ENCODE measurements around the gene LRWD1. TPM values are rescaled to one million over a fixed set of nuclear protein-coding genes. Genes with fewer than 3 reads are reported as not detected.
"Not testable (repeated sequence)": the region's sequence is repeated elsewhere in the genome, so short reads cannot be mapped to it uniquely, and the experiment has no call there.

The LRWD1 gene
- polyA plus RNA-seq, 3 donors: 20.2 to 23.0 (median 22.9) TPM

DNA sequence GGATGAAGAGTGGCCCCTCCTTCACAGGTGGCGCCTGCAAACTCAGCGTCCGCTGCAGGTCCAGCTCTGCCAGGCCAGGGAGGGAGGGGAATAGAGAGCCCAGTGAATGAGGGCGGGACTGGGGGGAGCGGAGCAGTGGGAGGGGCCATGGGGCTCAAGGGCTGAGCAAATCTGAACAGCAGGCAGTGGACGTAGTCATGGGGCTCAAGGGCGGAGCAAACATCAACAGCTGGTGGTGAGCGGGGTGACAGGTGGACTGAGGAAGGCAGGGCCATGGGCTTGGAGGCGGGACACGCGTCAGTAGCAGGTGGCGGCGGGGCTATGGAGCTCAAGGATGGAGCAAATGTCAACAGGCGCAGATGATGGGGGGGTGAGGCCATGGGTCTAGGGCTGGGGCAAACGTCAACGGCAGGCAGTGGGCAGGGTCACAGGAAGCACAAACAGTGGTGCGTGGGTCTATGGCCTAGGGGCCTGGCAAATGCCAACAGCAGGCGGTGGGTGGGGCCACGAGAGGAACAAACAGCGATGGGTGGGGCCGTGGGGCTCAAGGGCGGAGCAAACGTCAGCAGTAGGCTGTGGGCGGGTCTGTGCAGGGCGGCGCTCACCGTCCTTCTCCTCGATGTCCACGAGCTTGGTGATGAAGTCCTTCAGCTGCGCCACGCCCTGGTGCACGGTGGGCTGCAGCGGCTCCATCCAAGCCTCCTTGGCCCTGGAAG lies 28.6 kb downstream of the LRWD1 start:
- DNase-seq: not testable (repeated sequence)

- not testable (repeated sequence) for DNase-seq
Measured at GRCh38 chr7:102494026-102494425, 29.2 kb downstream of the LRWD1 start.

DNA sequence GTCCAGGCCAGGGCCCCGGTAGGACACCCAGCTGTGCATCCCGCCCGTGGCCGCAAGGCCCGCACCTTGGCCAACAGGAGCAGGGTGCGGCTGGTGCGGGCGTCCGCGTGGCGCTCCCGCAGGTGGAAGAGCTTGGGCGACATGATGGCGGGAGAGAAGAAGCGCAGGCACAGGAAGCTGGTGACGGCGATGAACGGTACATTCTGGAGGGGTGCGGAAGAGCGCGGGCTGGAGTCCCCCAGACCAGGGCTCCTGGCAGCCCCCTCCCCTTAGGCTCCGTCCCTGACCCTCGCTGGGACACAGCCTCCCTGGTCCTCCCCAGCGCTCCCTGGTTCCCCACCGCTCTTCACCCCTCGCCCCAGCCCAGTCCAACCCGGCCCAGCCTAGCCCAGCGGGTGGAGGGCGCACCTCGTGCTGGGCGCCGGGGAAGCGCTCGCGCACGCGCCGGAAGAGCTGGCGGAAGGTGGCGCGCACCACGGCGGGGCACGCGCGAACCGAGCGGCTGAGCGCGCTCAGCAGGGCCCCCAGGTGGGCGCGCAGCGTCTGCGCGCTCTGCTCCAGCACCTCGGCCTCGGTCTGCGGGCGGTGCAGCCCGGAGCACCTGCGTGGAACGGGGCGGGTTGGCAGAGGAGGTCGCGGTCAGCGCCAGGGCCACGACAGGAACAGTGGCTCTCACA lies 29.8 kb downstream of the LRWD1 start:
- DNase-seq: not testable (repeated sequence)

- not testable (repeated sequence) for DNase-seq
Measured at GRCh38 chr7:102496861-102497260, 32.1 kb downstream of the LRWD1 start.

DNA sequence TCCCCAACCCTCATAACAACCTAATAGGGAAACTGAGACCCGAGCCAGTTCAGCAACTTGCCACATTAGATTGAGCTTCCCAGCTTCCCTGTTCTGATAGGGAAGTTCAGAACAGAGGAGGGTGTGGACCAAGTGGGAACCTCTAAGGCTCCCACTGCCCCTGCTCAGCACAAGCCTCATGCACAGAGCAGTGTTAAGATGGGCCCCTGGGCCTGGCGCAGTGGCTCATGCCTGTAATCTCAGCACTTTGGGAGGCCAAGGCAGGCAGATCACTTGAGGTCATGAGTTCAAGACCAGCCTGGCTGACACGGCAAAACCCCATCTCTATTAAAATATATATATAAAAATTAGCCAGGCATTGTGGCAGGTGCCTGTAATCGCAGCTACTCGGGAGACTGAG lies 32.5 kb downstream of the LRWD1 start:
- not testable (repeated sequence) for DNase-seq

DNA sequence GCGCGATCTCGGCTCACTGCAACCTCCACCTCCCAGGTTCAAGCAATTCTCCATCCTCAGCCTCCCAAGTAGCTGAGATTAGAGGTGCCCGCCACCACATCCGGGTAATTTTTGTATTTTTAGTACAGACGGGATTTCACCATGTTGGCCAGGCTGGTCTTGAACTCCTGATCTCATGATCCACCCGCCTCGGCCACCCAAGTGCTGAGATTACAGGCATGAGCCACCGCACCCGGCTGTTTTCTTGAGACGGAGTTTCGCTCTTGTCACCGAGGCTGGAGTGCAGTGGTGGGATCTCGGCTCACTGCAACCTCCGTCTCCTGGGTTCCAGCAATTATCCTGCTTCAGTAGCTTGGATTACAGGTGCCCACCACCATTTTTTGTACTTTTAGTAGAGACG lies 33.5 kb downstream of the LRWD1 start:
- DNase-seq: not testable (repeated sequence)

DNA sequence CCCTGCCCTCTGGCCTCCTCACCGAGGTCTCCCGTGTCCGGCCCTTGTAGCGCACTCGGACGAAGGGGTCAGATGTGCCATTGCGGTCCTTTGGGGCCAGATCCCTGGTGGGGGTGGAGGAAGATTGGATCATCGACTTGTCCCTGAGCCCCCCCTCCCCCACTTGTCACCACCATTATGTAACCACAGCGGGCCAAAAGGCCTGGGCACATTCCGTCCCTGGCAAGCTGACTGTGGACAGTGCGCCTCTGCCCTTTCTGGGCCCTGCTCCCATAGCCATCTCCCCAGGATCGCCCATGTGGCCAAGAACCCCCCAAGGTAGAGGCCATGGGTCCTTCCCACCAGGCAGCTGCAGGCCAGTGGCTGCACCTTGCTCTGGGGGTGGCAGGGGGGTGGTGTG lies 38.4 kb downstream of the LRWD1 start:
- not testable (repeated sequence) for DNase-seq

DNA sequence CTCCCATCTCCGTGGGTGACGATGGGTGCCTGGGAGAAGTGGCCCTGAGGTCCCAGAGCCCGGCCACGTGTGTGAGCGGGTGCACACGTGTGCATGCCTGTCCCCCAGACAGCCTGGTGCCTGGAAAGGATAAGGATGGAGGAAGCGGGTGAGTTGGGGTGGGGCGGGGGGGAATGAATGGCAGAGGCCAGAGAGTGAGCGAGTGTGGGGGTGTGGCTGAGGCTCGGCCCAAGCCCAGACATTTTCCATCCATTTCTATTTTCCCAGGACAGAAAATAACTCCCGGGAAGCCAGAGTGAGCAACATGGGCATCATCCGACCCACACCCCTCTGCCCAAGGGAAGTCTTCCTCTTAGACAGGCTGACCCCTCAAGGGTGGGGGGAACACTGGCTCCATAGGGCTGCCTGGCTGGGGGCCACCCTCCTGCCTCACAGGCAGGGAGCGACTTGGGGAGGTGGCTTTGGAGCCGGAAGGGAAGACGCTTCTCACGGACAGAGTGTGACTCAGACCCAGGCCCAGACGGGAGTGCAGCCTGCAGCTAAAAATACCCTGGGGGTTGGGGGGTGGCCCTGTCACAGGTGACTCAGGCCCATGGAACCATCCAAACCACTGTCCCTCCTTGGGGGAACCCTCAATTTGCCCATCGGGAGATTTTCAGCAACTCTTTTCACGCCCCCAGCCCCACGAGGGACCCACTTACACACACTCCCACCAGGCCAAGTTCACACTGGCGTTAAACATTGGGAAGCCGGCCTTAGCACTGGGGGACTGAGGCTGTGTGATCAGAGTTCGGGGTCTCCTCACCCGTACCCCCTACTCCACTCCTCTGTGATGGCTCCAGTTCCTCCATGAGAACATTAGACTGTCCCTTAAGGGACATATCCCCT lies 40.8 kb downstream of the LRWD1 start:
- DNase-seq: not testable (repeated sequence)

GRCh38 chr7:102507410-102508088 lies 42.8 kb downstream of the LRWD1 start:
- not testable (repeated sequence) for DNase-seq

DNA sequence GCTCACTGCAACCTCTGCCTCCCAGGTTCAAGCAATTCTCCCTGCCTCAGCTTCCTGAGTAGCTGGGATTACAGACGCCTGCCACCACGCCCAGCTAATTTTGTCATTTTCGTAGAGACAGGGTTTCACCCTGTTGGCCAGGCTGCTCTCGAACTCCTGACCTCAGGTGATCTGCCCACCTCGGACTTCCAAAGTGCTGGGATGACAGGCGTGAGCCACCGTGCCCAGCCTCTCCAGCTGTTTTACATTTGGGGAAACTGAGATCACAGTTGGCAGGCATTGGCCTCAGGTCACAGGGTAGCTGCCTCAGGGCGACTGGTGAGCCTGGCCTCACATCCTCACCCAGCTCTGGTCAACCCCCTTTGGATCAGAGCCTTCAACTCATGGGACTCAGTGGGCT lies 45.8 kb downstream of the LRWD1 start:
- DNase-seq: not testable (repeated sequence)

- not testable (repeated sequence) for DNase-seq
Measured at GRCh38 chr7:102511860-102512522, 47.2 kb downstream of the LRWD1 start.

DNA sequence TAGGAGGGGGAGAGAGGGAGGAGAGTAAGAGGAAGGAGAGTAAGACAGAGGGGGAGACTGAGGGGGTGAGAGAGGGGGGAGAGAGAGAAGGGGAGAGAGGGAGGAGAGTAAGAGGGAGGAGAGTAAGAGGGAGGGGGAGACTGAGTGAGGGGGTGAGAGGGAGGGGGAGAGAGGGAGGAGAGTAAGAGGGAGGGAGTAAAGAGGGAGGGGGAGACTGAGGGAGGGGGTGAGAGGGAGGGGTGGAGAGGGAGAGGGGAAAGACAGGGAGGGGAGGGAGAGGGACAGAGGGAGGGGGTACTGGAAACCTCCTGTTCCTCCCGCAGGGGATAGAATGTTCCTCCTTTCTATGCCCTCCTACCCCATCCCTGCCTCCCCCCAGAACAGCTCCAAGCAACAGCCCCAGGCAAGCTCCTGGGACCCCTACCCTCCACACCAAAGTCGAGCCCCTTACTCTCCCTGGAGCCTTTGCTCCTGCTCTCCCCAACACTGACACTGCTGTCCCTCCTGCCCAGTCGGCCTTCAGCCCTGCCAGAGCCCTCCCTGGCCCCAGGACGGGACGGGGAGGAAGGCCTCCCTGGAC lies 47.9 kb downstream of the LRWD1 start:
- DNase-seq: peak; percentile 93

DNA sequence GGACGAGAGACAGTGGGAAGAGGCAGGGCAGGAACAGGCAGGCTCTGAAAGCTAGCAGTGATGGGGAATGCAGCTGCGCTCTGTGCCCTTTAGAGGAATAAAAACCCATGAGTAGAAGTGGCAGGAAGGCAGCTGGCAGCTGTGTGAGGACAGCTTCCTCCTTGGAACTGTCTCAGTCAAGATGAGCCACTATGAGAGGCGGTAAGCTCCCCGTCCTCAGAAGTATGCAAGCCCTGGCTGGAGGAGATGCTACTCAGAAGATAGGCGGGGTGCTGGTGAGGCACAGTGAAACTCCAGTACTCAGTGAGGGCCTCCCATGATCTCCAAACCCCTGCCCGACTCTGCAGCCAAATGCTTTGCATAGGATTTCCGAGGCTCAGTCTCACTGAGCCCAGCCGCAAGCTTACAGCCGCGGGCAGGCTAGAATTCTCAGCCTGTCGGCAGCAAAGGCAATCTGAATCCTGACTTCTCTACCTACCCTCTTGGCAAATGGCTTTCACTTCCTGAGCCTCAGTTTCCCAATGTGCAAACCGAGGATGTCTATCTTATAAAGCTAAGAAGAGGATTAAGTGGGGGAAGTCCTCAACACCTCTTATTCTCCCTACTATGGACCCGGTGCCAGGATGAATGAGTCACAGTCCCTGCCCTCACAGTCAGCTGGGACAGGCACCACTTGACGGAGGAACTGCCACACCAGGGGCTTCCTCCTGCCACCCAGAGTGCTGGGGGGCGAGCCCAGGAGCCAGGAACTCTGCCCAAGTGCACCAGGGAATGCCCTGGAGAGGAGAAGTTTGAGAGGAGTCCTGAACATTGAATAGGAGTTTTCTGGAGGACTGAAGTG lies 50.3 kb downstream of the LRWD1 start:
- DNase-seq: not testable (repeated sequence)

- DNase-seq: not testable (repeated sequence)
Measured at GRCh38 chr7:102515889-102516288, 51.1 kb downstream of the LRWD1 start.

- DNase-seq: not testable (repeated sequence)
Measured at GRCh38 chr7:102516951-102517350, 52.2 kb downstream of the LRWD1 start.

DNA sequence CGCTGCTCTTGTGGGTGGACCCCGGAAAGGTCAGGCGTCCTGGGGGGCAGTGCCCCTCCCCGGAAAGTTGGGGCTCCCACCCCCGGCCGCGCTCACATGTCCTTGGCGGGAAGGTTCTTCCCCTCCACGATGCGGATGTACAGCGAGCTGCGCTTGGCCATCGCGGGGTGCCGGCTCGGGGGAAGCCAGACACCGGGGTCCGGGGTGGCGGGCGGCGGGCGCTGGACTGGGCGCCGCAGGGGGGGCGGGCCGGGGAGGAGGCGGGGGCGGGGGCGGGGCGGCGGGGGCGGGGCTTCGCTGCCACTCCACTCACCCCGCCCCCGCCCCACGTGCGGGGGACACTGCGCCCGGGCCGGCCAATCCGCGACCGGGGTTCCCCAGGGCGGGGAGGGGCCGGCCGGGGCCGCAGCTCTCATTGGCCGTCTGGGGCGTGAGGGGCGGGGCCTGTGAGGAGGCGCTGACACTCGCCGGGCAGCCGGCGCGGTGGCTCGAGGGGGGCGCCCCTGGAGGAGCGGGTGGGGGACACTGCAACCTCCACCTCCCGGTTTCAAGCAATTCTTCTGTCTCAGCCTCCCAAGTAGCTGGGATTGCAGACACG lies 52.9 kb downstream of the LRWD1 start, which contains the start of gene RASA4B:
Gene RASA4B (minus strand): TSS at position 228 of the 598 bp plus-strand sequence. CDS start 67 bp downstream, at position 161.
- DNase-seq: not testable (repeated sequence)

DNA sequence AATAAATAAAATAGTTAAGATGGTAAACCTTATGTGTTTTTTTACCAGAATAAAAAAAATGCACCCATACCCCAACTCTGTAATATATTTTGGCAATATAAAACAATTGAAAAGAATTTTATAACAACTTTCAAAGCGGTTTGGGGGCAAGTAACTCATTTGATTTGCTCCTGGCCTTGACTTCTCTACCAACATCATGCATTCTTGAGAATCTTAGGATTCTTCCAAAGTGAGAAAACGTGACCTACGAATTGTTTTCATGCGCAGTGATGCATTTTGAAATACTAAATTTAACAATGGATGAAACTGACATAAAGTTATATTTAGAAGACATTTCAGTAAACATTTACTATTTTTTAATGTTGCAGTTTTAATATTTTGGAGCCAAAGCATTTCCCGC lies 56.0 kb downstream of the LRWD1 start:
- DNase-seq: not testable (repeated sequence)
